CD4-positive, alpha-beta T cell treated with Interferon alpha-2 for 1 hour (primary cell): ENCODE data around the gene FAM185A.
A peak's percentile ranks its signal among the peaks of the same experiment; 100 is the strongest.
"Not testable (repeated sequence)": the region's sequence is repeated elsewhere in the genome, so short reads cannot be mapped to it uniquely, and the experiment has no call there.

Source experiments
- DNase-seq, 2 donors: peaks; one replicate each; pipeline ENCODE4 v3.0.0-alpha.2; 2020 to 2022

Gene FAM185A

GRCh38 chr7:102748605-102749444 is at the start of gene FAM185A:
TSS of gene FAM185A (plus strand) at chr7:102748999. CDS start at chr7:102749208, 209 bp downstream.
- DNase-seq: peak; percentile 98

DNA sequence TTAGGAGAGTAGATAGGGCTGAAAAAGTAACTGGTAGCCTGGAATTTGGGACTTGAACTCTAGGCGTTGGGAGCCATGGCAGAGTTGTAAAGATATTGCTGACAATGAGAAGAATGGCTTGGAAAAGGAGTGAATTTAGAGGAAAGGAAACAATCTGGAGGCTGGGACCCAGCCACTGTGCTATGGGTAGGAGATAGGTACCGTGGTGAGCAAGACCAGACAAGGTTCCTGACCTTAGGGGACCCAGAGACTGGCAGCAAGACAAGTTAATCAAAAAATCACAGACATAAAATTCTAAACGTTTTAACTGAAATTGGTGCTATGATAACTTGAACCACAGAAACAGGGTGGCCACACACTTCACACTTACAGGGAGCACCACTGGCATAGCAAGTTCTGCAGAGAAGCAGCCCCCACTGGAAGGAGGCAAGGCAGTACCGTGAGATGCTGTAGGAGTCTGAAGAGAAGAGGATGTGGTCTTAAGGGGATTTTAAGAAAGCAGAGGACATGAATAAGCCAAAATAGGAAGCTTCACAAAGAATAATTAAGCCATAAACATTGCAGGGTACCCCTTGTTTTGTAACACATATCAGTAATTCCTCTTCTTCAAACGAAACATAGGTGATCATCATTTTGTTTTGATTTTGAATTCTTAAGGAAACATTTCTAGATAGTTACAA is 35.6 kb upstream of the FAM185A start:
- peak in 1 of 2 donors; percentile 29 for DNase-seq

DNA sequence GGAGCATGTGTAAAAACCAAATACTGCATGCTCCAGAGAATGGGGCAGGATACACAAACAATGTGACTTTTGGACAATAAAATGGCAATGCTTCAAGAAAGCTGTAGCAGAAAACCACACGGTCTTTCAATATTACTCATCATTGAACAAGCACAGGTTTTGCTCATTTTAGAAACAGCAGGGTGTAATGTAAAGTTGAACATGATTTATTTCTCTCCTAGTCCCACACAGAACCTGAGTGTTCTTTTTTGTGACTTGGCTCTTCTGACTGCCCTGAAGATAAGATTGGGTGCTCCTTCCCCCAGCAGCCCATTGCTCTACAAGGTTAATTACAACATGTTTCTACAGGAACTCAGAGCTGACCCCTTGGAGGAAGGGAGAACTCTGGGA is 35.1 kb upstream of the FAM185A start:
- not testable (repeated sequence) for DNase-seq

GRCh38 chr7:102714774-102715522 is 33.9 kb upstream of the FAM185A start:
- not testable (repeated sequence) for DNase-seq

- peak in 1 of 2 donors; percentile 37 for DNase-seq
Measured at GRCh38 chr7:102715718-102716117, 33.1 kb upstream of the FAM185A start.

GRCh38 chr7:102718491-102718890 is 30.3 kb upstream of the FAM185A start:
- DNase-seq: not testable (repeated sequence)

- DNase-seq: not testable (repeated sequence)
Measured at GRCh38 chr7:102726170-102726569, 22.6 kb upstream of the FAM185A start.

DNA sequence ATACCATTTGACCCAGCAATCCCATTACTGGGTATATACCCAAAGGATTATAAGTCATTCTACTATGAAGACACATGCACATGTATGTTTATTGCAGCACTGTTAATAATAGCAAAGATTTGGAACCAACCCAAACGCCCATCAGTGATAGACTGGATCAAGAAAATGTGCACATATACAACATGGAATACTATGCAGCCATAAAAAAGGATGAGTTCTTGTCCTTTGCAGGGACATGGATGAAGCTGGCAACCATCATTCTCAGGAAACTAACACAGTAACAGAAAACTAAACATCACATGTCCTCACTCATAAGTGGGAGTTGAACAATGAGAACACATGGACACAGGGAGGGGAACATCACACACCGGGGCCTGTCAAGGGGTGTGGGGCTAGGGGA is 19.1 kb upstream of the FAM185A start:
- not testable (repeated sequence) for DNase-seq

- not testable (repeated sequence) for DNase-seq
Measured at GRCh38 chr7:102730431-102730830, 18.4 kb upstream of the FAM185A start.

DNA sequence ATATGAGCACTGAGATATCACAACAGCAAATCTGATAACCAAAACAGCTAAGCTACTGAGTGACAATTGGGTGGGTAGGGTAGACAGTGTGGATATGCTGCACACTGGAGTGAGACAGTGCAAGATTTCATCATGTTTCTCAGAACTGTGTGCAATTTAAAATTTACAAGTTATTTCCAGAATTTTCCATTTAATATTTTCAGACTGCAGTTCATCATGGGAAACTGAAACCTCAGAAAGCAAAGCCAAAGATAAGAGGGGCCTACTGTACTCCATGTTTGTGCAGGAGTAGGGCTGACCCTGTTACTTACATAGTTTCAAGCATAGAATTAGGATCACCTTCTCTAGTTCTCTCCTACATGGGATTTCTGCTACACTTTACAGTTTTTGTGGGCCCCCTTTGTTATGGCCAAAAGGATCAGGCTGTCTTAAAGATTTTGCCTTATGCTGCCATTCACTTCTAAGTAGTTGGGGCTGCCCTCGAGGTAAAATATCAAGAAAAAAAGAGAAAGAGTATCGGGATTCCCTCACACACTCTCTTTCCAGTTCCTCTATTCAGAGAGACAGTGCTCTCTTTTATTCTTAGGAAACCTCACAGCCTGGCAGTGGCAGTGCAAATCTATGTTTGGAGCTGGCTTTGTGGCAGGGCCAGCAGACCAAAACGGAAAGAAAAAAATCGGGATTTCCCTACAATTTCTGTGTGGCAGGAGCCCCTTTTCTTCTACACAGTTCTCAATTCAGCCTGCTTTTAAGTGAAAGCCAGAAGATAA is 6.6 kb upstream of the FAM185A start:
- DNase-seq: not testable (repeated sequence)

- DNase-seq: not testable (repeated sequence)
Measured at GRCh38 chr7:102743861-102744260, 4.9 kb upstream of the FAM185A start.

GRCh38 chr7:102745494-102746288 is 3.1 kb upstream of the FAM185A start:
- peak in 1 of 2 donors; percentile 31 for DNase-seq

GRCh38 chr7:102749445-102749786 is 617 bp downstream of the FAM185A start:
- not testable (repeated sequence) for DNase-seq

GRCh38 chr7:102758227-102758626 is 9.4 kb downstream of the FAM185A start:
- peak in 1 of 2 donors; percentile 31 for DNase-seq

DNA sequence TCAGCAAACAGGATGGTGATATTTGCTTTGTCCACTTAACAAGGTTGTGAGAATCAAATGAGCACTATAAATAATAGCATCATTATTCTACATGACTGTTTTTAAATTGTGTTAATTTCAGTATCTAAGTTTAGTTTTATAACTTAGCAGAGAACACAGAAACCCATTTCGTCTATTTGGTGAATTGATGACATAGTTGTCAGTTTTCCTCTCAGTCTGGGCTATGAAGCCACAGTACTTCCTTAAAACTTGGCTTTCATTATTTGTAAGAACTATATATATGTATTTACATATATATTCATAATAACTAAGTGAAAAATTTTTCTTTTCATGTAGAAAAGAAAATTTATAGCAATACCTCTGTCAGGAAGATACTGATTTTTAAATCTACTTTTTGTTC is 11.1 kb downstream of the FAM185A start:
- DNase-seq: not testable (repeated sequence)

GRCh38 chr7:102761234-102761633 is 12.4 kb downstream of the FAM185A start:
- DNase-seq: not testable (repeated sequence)

DNA sequence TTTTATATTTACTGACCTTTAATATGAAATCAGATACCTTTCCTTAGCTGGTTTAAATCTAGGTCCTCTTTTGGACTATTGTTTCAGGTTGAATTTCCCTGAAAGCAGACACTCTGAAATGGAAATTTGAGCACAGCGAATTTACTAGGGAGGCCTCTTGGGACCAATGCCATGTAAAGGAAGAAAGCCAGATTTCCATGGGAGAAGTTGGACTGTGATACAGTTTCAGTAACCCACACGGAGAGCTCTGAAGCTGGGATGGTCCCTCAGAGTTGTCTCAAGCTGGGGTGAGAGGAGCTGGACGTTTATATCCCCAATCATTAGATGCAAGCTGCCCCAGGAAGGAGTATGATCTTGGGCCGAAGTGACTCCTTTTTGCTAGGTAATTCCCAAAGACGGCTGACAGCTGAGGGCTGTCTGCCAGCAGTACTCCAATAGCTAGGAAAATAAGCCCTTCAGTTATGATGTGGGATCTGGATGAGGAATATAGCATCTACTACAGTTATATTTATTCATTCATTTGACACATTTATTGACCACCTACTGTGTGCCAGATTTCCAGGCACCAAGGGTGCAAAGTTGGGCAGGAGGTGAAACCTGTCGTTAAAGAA is 14.6 kb downstream of the FAM185A start:
- not testable (repeated sequence) for DNase-seq

GRCh38 chr7:102769657-102770192 is 20.9 kb downstream of the FAM185A start:
- not testable (repeated sequence) for DNase-seq

GRCh38 chr7:102770467-102770866 is 21.7 kb downstream of the FAM185A start:
- not testable (repeated sequence) for DNase-seq

DNA sequence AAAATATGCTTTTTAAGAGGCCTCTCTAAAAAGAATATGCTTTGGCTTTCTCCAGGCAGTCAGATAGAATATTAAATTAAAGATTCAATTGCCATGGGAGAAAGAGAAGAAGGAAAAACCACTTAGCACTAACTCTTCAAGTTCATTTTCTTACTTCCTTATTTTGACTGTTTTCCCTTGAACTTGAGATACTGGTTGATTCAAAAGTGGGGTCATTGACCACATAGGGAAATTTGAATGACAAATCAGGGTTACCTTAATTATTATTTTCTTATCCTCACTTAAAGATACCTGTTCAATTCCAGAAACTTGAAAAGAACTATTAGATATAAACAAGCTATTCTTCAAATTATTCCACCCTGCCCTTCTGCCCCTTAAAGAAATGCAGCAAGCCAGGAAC is 27.4 kb downstream of the FAM185A start:
- not testable (repeated sequence) for DNase-seq

DNA sequence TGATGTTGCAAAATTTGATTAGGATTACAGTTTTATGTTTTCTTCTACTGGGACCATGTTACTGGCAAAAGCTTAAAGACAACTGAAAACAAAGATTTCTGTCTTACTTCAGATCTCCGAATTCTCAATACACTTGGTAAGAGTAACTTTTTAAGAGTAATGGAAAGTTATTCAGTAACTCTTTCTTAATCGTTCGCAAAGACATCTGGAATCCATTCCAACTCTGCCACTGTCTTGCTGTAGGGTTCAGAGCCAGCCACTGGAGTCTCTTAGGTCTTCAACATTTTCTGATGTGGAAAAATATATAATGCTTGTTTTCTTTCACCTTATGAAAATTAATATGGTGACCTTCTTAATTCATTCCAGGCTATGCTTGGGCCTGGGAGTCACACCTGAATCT is 29.9 kb downstream of the FAM185A start:
- DNase-seq: not testable (repeated sequence)
